Subcutaneous preadipocyte (primary cell): Measurements from ENCODE around the gene CPNE8. TPM values are rescaled to one million over a fixed set of nuclear protein-coding genes. Genes with fewer than 3 reads are reported as not detected.

Experiments
- total RNA-seq: library from RNA; depleted of rRNA; stranded (reverse); fragments of >200 nt; gene quantifications from 2 replicates; pipeline ENCODE4 v1.2.3, GENCODE V29; 2012

CPNE8 gene
- 18.7 and 18.8 TPM in 2 replicates for total RNA-seq

GRCh38 chr12:38905480-38906351 lies at the start of gene CPNE8:
Gene CPNE8 (minus strand): TSS chr12:38905591. CDS start chr12:38905534, 57 bp downstream.

